Osteocyte (in vitro differentiated cells): Measurements from ENCODE around the gene STIP1. TPM values are rescaled to one million over a fixed set of nuclear protein-coding genes. Genes with fewer than 3 reads are reported as not detected.

Source experiments
- DNase-seq: peaks from one replicate; pipeline ENCODE4 v3.0.0; 2021; ENCODE audit warnings: mixed read lengths; ENCODE audit not compliant: unreplicated experiment; ENCODE audit errors: extremely low spot score
- H3K27ac Mint-ChIP-seq: one replicate; pipeline ENCODE4 v1.8.0; 2021; ENCODE audit warnings: mild to moderate bottlenecking, mixed read lengths; ENCODE audit not compliant: unreplicated experiment
- H3K27me3 Mint-ChIP-seq: one replicate; pipeline ENCODE4 v1.8.0; 2021; ENCODE audit warnings: mixed read lengths; ENCODE audit not compliant: unreplicated experiment
- H3K36me3 Mint-ChIP-seq: one replicate; pipeline ENCODE4 v1.8.0; 2021; ENCODE audit warnings: mixed read lengths; ENCODE audit not compliant: unreplicated experiment
- H3K4me1 Mint-ChIP-seq: one replicate; pipeline ENCODE4 v1.8.0; 2021; ENCODE audit warnings: mixed read lengths; ENCODE audit not compliant: unreplicated experiment
- H3K4me3 Mint-ChIP-seq: one replicate; pipeline ENCODE4 v1.8.0; 2021; ENCODE audit warnings: mild to moderate bottlenecking, moderate library complexity, mixed read lengths; ENCODE audit not compliant: unreplicated experiment
- H3K9me3 Mint-ChIP-seq: one replicate; pipeline ENCODE4 v1.8.0; 2021; ENCODE audit warnings: mixed read lengths; ENCODE audit not compliant: unreplicated experiment
- CTCF ChIP-seq: fragments of 200-600 bp; sonication (generic); IDR thresholded peaks from 2 replicates; pipeline ENCODE4 v1.5.0; 2021; ENCODE audit warnings: antibody characterized with exemption, mild to moderate bottlenecking, moderate library complexity
- total RNA-seq: library from RNA; stranded (reverse); gene quantifications from 2 replicates; pipeline ENCODE4 v1.2.1, GENCODE V29; 2021

The STIP1 gene
- total RNA-seq, 1 donor from 2014 or later, result 109 TPM

GRCh38 chr11:64165842-64166635 is 19.9 kb upstream of the STIP1 start, which contains the start of gene MACROD1:
MACROD1 (minus strand) TSS chr11:64166113; CDS start chr11:64165994, 119 bp downstream.
- H3K36me3 Mint-ChIP-seq, result no peaks in the 10 kb centered on the region
- no peaks in the 10 kb centered on the region for H3K27me3 Mint-ChIP-seq
- DNase-seq, result peak; percentile 92
- H3K9me3 Mint-ChIP-seq, result no peaks in the 10 kb centered on the region
- peak within 1 kb of the TSS; percentile 86 for H3K4me3 Mint-ChIP-seq
- H3K4me1 Mint-ChIP-seq, result peaks cover 14% of the 10 kb centered on the region
- peak within 1 kb of the TSS; percentile 68 for H3K27ac Mint-ChIP-seq
- TF ChIP-seq CTCF, result no peak

GRCh38 chr11:64170419-64170818 is 15.6 kb upstream of the STIP1 start:
- Mint-ChIP-seq H3K36me3 (no peaks in the 10 kb centered on the region), H3K4me3 (no peak overlapping the region), H3K9me3 (no peaks in the 10 kb centered on the region), H3K4me1 (peaks cover 7% of the 10 kb centered on the region), H3K27ac (no peak overlapping the region), H3K27me3 (no peaks in the 10 kb centered on the region)
- TF ChIP-seq CTCF, result no peak
- DNase-seq, result no peak

- Mint-ChIP-seq H3K4me1 (no peaks in the 10 kb centered on the region), H3K36me3 (no peaks in the 10 kb centered on the region), H3K9me3 (no peaks in the 10 kb centered on the region), H3K4me3 (no peak overlapping the region), H3K27ac (no peak overlapping the region), H3K27me3 (no peaks in the 10 kb centered on the region)
- no peak for DNase-seq
- TF ChIP-seq CTCF, result no peak
Observed at GRCh38 chr11:64173616-64174355, 12.2 kb upstream of the STIP1 start.

GRCh38 chr11:64176751-64177150 is 9.2 kb upstream of the STIP1 start:
- no peak overlapping the region for H3K27ac Mint-ChIP-seq
- H3K36me3 Mint-ChIP-seq, result no peaks in the 10 kb centered on the region
- no peaks in the 10 kb centered on the region for H3K9me3 Mint-ChIP-seq
- H3K4me3 Mint-ChIP-seq, result no peak overlapping the region
- H3K27me3 Mint-ChIP-seq, result no peaks in the 10 kb centered on the region
- TF ChIP-seq CTCF, result no peak
- DNase-seq, result no peak
- peaks cover 12% of the 10 kb centered on the region for H3K4me1 Mint-ChIP-seq

- no peaks in the 10 kb centered on the region for H3K9me3 Mint-ChIP-seq
- H3K27ac Mint-ChIP-seq, result no peak overlapping the region
- no peaks in the 10 kb centered on the region for H3K36me3 Mint-ChIP-seq
- peaks cover 19% of the 10 kb centered on the region for H3K4me1 Mint-ChIP-seq
- H3K4me3 Mint-ChIP-seq, result no peak overlapping the region
- TF ChIP-seq CTCF, result no peak
- no peaks in the 10 kb centered on the region for H3K27me3 Mint-ChIP-seq
- no peak for DNase-seq
Observed at GRCh38 chr11:64178203-64178602, 7.8 kb upstream of the STIP1 start.
